ENCODE measurements around the gene EVPL. TPM values are rescaled to one million over a fixed set of nuclear protein-coding genes. Genes with fewer than 3 reads are reported as not detected.

Gene EVPL
- total and polyA plus RNA-seq, 7 donors, result 2.9 to 23.5 (median 6.4) TPM

GRCh38 chr17:76008208-76008607, 18.9 kb downstream of the EVPL start:
- intact Hi-C loops (cut with DNase I), result loop anchor here (10.0 kb wide), 1 partner anchor 177 kb away; no protein-coding TSS in a partner anchor

GRCh38 chr17:76007850-76008165, 19.3 kb downstream of the EVPL start:
- H3K4me3 ChIP-seq, result no peak overlapping the region
- H3K4me1 ChIP-seq, result peaks cover 0 to 9% (median 0%) of the 10 kb centered on the region in 4 donors
- no peaks in the 10 kb centered on the region for H3K27me3 ChIP-seq
- H3K9me3 ChIP-seq, result no peaks in the 10 kb centered on the region
- intact Hi-C loops (cut with DNase I), result loop anchor here (10.0 kb wide), 1 partner anchor 177 kb away; no protein-coding TSS in a partner anchor
- H3K27ac ChIP-seq, result no peak overlapping the region
- TF ChIP-seq POLR2A (IDR thresholded peaks at IDR 0.05), result no peak
- no peak for TF ChIP-seq POLR2AphosphoS5 (IDR thresholded peaks at IDR 0.05)
- no peak for TF ChIP-seq CTCF (IDR thresholded peaks at IDR 0.05)
- no peak for TF ChIP-seq EP300 (IDR thresholded peaks at IDR 0.05)
- DNase-seq, result no peak
- H3K36me3 ChIP-seq, result no peaks in the 10 kb centered on the region
- 89 to 90% methylated on average over 16 of the region's 16 CpGs for WGBS, 2 donors

More at GRCh38 chr17:76008208-76008607, 18.9 kb downstream of the EVPL start:
- no peak for TF ChIP-seq POLR2AphosphoS5 (IDR thresholded peaks at IDR 0.05)
- no peak for TF ChIP-seq EP300 (IDR thresholded peaks at IDR 0.05)
- no peak for TF ChIP-seq CTCF (IDR thresholded peaks at IDR 0.05)
- no peak for TF ChIP-seq POLR2A (IDR thresholded peaks at IDR 0.05)
- no peaks in the 10 kb centered on the region for H3K36me3 ChIP-seq
- peaks cover 0 to 9% (median 0%) of the 10 kb centered on the region in 4 donors for H3K4me1 ChIP-seq
- no peaks in the 10 kb centered on the region for H3K27me3 ChIP-seq
- WGBS, 2 donors, result 95 to 97% methylated on average over 36 of the region's 36 CpGs
- H3K4me3 ChIP-seq, result no peak overlapping the region
- no peaks in the 10 kb centered on the region for H3K9me3 ChIP-seq
- DNase-seq, result no peak
- H3K27ac ChIP-seq, result no peak overlapping the region

- Histone ChIP-seq H3K27me3 (no peaks in the 10 kb centered on the region), H3K9me3 (no peaks in the 10 kb centered on the region), H3K4me3 (no peak overlapping the region), H3K4me1 (peaks cover 0 to 9% (median 0%) of the 10 kb centered on the region in 4 donors), H3K27ac (no peak overlapping the region), H3K36me3 (no peaks in the 10 kb centered on the region)
- no peak for DNase-seq
- intact Hi-C loops (cut with DNase I), result loop anchor here (10.0 kb wide), 1 partner anchor 178 kb away; no protein-coding TSS in a partner anchor
- WGBS, 2 donors, result 94 to 95% methylated on average over 39 of the region's 39 CpGs
- TF ChIP-seq POLR2A (IDR thresholded peaks at IDR 0.05) (no peak), CTCF (IDR thresholded peaks at IDR 0.05) (no peak)
Observed at GRCh38 chr17:76007131-76007849, 19.8 kb downstream of the EVPL start.

DNA sequence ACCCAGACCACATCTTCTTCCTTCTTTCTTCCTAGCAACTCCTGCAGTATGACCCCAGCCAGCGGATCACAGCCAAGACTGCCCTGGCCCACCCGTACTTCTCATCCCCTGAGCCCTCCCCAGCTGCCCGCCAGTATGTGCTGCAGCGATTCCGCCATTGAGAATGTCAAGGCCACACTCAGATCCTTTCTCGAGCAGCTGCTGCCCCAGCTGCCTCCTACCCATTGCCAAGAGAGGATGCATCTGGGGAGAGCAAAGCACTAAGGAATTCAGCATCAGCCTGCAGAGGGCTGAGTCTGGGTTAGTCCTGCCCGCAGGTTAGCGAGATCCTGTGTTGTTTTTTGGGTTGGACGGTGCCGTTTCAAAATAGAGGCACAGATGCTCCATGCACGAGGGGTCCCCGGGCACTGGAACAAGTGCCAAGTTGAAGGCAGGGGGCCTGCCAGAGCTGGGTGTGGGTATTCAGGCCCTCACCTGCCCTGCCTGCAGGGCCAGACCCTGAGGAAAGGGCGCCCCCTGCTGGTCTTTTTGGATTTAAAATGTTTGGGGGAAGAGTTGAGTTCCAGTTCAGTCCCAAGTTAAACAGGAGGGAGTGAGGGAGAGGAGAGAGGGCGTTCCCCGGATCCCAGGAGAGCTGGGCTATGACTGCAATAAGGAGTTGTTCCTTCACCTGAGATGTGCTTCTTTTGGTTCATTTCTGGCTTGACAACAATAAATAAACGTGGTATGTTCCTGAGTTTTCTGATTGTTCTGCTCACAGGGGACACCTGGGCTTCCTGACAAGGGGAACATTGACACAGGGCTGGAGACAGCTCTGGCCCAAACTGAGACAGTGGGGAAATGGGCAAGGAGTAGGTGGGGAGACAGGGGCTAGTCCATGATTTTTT, 21.6 kb downstream of the EVPL start:
- TF ChIP-seq POLR2A (IDR thresholded peaks at IDR 0.05) (no peak), CTCF (IDR thresholded peaks at IDR 0.05) (peak; percentile 45 to 63 (median 62)), EP300 (IDR thresholded peaks at IDR 0.05) (no peak), POLR2AphosphoS5 (IDR thresholded peaks at IDR 0.05) (peak in 1 of 4 donors; percentile 34)
- Histone ChIP-seq H3K9me3 (no peaks in the 10 kb centered on the region), H3K4me3 (no peak overlapping the region), H3K36me3 (peaks cover 0 to 4% (median 0%) of the 10 kb centered on the region in 4 donors), H3K27ac (no peak overlapping the region), H3K27me3 (no peaks in the 10 kb centered on the region), H3K4me1 (peaks cover 0 to 10% (median 0%) of the 10 kb centered on the region in 4 donors)
- intact Hi-C loops (cut with DNase I), result loop anchor here (1.0 to 10.0 kb wide), 2 partner anchors 100 to 179 kb away; no protein-coding TSS in a partner anchor
- 43 to 53% methylated on average over 16 of the region's 16 CpGs for WGBS, 2 donors
- peak; percentile 85 for DNase-seq

Data from sigmoid colon (tissue), 7 donors.